Sigmoid colon (tissue), 7 donors: Measurements from ENCODE around the gene C2CD3. TPM values are rescaled to one million over a fixed set of nuclear protein-coding genes. Genes with fewer than 3 reads are reported as not detected.

Experiments used
- DNase-seq: peaks from one replicate; pipeline ENCODE4 v3.0.0-alpha.2; 2019
- H3K27ac ChIP-seq, 4 donors: fragments of 200-600 bp; sonication (generic); one replicate each; pipeline ENCODE4 v1.5.1; 2016 to 2019; ENCODE audit warnings: mild to moderate bottlenecking in 1 of 4
- H3K27me3 ChIP-seq, 3 donors: fragments of 200-600 bp; sonication (generic); one replicate each; pipeline ENCODE4 v1.5.1; 2019; ENCODE audit warnings: mild to moderate bottlenecking in 1 of 3
- H3K36me3 ChIP-seq, 4 donors: fragments of 200-600 bp; sonication (generic); one replicate each; pipeline ENCODE4 v1.5.1; 2016 to 2019
- H3K4me1 ChIP-seq, 4 donors: fragments of 200-600 bp; sonication (generic); one replicate each; pipeline ENCODE4 v1.5.1; 2017 to 2019
- H3K4me3 ChIP-seq, 4 donors: fragments of 200-600 bp; sonication (generic); one replicate each; pipeline ENCODE4 v1.5.1; 2017 to 2019; ENCODE audit warnings: mild to moderate bottlenecking in 2 of 4, moderate library complexity in 1 of 4
- H3K9me3 ChIP-seq, 4 donors: fragments of 200-600 bp in 3 of 4; sonication (generic) in 3 of 4; one replicate each; pipeline versions ENCODE4 v1.5.1 to v1.6.1; 2013 to 2019
- CTCF ChIP-seq, 4 experiments: fragments of 450-650 bp in 3 of 4; fragments of 200-600 bp in 1 of 4; IDR thresholded peaks; one replicate each; pipeline ENCODE4 v1.5.1; 2016 to 2019; ENCODE audit warnings: antibody characterized with exemption in 4 of 4, mild to moderate bottlenecking in 3 of 4, moderate library complexity in 2 of 4
- EP300 ChIP-seq, 4 donors: sonication (generic); formaldehyde crosslinking; IDR thresholded peaks; one replicate each; pipeline ENCODE4 v1.6.1; 2017; ENCODE audit warnings: antibody characterized with exemption in 4 of 4
- POLR2A ChIP-seq, 2 donors: fragments of 450-650 bp; IDR thresholded peaks; one replicate each; pipeline ENCODE4 v1.6.1; 2016; ENCODE audit warnings: antibody characterized with exemption in 2 of 2, mild to moderate bottlenecking in 2 of 2, moderate library complexity in 2 of 2
- POLR2AphosphoS5 ChIP-seq, 4 donors: sonication (generic); formaldehyde crosslinking; IDR thresholded peaks; one replicate each; pipeline ENCODE4 v1.6.1; 2017; ENCODE audit warnings: antibody characterized with exemption in 4 of 4
- WGBS, 2 donors: extraction: QIAGEN DNeasy Blood & Tissue Kit; methylation state at CpG; one replicate each; pipeline ENCODE4 v1.1.7; 2013; 5-methylcytosine and 5-hydroxymethylcytosine counted together
- intact Hi-C: fragments of 100-400 bp; cut with DNase I; formaldehyde crosslinking; loops from one replicate; pipeline ENCODE4 v1.15.1; 2023
- polyA plus RNA-seq, 3 donors: library from polyadenylated mRNA; stranded (reverse); fragments of 200-250 nt; gene quantifications; one replicate each; pipeline ENCODE4 v1.2.3, GENCODE V29; 2013
- total RNA-seq, 4 donors: library from RNA; depleted of rRNA; stranded (reverse); fragments of >200 nt; gene quantifications; one replicate each; pipeline ENCODE4 v1.1.0, GENCODE V29; 2016
- donor health status: healthy with polysubstance abuse.
- donor health status: Bipolar disorder and iron deficiency.
- donor health status: healthy.

C2CD3 gene
- total and polyA plus RNA-seq, 7 donors, result 6.9 to 29.1 (median 17.2) TPM

GRCh38 chr11:74208507-74208906 is 37.7 kb upstream of the C2CD3 start:
- Histone ChIP-seq H3K4me3 (no peak overlapping the region), H3K27me3 (no peaks in the 10 kb centered on the region), H3K4me1 (no peaks in the 10 kb centered on the region), H3K27ac (no peak overlapping the region), H3K9me3 (no peaks in the 10 kb centered on the region), H3K36me3 (peaks cover 0 to 76% (median 16%) of the 10 kb centered on the region in 4 donors)
- DNase-seq, result no peak
- intact Hi-C loops, result no loop called here
- TF ChIP-seq CTCF (IDR thresholded peaks at IDR 0.05) (no peak), POLR2A (IDR thresholded peaks at IDR 0.05) (no peak), POLR2AphosphoS5 (IDR thresholded peaks at IDR 0.05) (no peak)

- DNase-seq, result no peak
- Histone ChIP-seq H3K36me3 (peaks cover 0 to 67% (median 16%) of the 10 kb centered on the region in 4 donors), H3K4me3 (no peak overlapping the region), H3K27ac (no peak overlapping the region), H3K27me3 (no peaks in the 10 kb centered on the region), H3K9me3 (no peaks in the 10 kb centered on the region), H3K4me1 (no peaks in the 10 kb centered on the region)
- WGBS, 2 donors, result 91 to 100% methylated on average over 1 of the region's 1 CpG
- TF ChIP-seq EP300 (IDR thresholded peaks at IDR 0.05) (no peak), POLR2A (IDR thresholded peaks at IDR 0.05) (no peak), CTCF (IDR thresholded peaks at IDR 0.05) (no peak), POLR2AphosphoS5 (IDR thresholded peaks at IDR 0.05) (no peak)
- intact Hi-C loops, result no loop called here
These were observed 35.9 kb upstream of the C2CD3 start for GRCh38 chr11:74206746-74207145.

- Histone ChIP-seq H3K4me3 (no peak overlapping the region), H3K36me3 (peaks cover 0 to 59% (median 15%) of the 10 kb centered on the region in 4 donors), H3K4me1 (no peaks in the 10 kb centered on the region), H3K27me3 (no peaks in the 10 kb centered on the region), H3K27ac (no peak overlapping the region), H3K9me3 (no peaks in the 10 kb centered on the region)
- intact Hi-C loops, result no loop called here
- TF ChIP-seq CTCF (IDR thresholded peaks at IDR 0.05), result no peak
- TF ChIP-seq POLR2AphosphoS5 (IDR thresholded peaks at IDR 0.05), result no peak
- no peak for TF ChIP-seq POLR2A (IDR thresholded peaks at IDR 0.05)
- no peak for TF ChIP-seq EP300 (IDR thresholded peaks at IDR 0.05)
- 61 to 98% methylated on average over 1 of the region's 1 CpG for WGBS, 2 donors
- DNase-seq, result no peak
These were observed 34.4 kb upstream of the C2CD3 start for GRCh38 chr11:74205181-74205580.

GRCh38 chr11:74204701-74205100 is 33.9 kb upstream of the C2CD3 start:
- TF ChIP-seq EP300 (IDR thresholded peaks at IDR 0.05), result no peak
- H3K27me3 ChIP-seq, result no peaks in the 10 kb centered on the region
- no peaks in the 10 kb centered on the region for H3K4me1 ChIP-seq
- no peaks in the 10 kb centered on the region for H3K9me3 ChIP-seq
- no peak for DNase-seq
- peaks cover 0 to 54% (median 11%) of the 10 kb centered on the region in 4 donors for H3K36me3 ChIP-seq
- no peak overlapping the region for H3K27ac ChIP-seq
- intact Hi-C loops, result no loop called here
- 96 to 97% methylated on average over 1 of the region's 1 CpG for WGBS, 2 donors
- no peak overlapping the region for H3K4me3 ChIP-seq

- no peak for TF ChIP-seq CTCF (IDR thresholded peaks at IDR 0.05)
- DNase-seq, result no peak
- no peak overlapping the region for H3K4me3 ChIP-seq
- no peaks in the 10 kb centered on the region for H3K27me3 ChIP-seq
- H3K4me1 ChIP-seq, result no peaks in the 10 kb centered on the region
- no peaks in the 10 kb centered on the region for H3K9me3 ChIP-seq
- 96 to 99% methylated on average over 2 of the region's 2 CpGs for WGBS, 2 donors
- no peak overlapping the region for H3K27ac ChIP-seq
- peaks cover 0 to 47% (median 5%) of the 10 kb centered on the region in 4 donors for H3K36me3 ChIP-seq
- intact Hi-C loops, result no loop called here
These were observed 33.2 kb upstream of the C2CD3 start for GRCh38 chr11:74203966-74204365.
